Stimulated activated memory B cell treated with anti-CD40 and anti-IgM and Interleukin-4, amounts not matched to agents 10 μg/mL and 1 μg/mL and 100 μg/mL, for 72 hours (primary cell): ENCODE measurements around the gene KLF18.
"Not testable (repeated sequence)": the region's sequence is repeated elsewhere in the genome, so short reads cannot be mapped to it uniquely, and the experiment has no call there.

ENCODE experiments used
- ATAC-seq: fragments of 150-1000 bp; cut with Tn5 transposase; 2 replicates; pipeline ENCODE4 v1.10.0; 2021
- H3K27ac Mint-ChIP-seq: one replicate; pipeline ENCODE4 v1.8.0; 2022; ENCODE audit warnings: mild to moderate bottlenecking, mixed read lengths
- H3K27me3 Mint-ChIP-seq: one replicate; pipeline ENCODE4 v1.8.0; 2022; ENCODE audit warnings: mixed read lengths
- H3K36me3 Mint-ChIP-seq: one replicate; pipeline ENCODE4 v1.8.0; 2022; ENCODE audit warnings: mixed read lengths
- H3K4me1 Mint-ChIP-seq: one replicate; pipeline ENCODE4 v1.8.0; 2022; ENCODE audit warnings: mixed read lengths
- H3K4me3 Mint-ChIP-seq: one replicate; pipeline ENCODE4 v1.8.0; 2022; ENCODE audit warnings: mild to moderate bottlenecking, moderate library complexity, mixed read lengths
- H3K9me3 Mint-ChIP-seq: one replicate; pipeline ENCODE4 v1.8.0; 2022; ENCODE audit warnings: mixed read lengths

Gene KLF18

GRCh38 chr1:44138239-44138638, 3.2 kb downstream of the KLF18 start:
- peaks cover 34% of the 10 kb centered on the region for H3K27me3 Mint-ChIP-seq
- H3K4me1 Mint-ChIP-seq = no peaks in the 10 kb centered on the region
- ATAC-seq = no peak
- H3K4me3 Mint-ChIP-seq = no peak overlapping the region
- no peaks in the 10 kb centered on the region for H3K36me3 Mint-ChIP-seq
- H3K9me3 Mint-ChIP-seq = peaks cover 3% of the 10 kb centered on the region
- H3K27ac Mint-ChIP-seq = no peak overlapping the region

GRCh38 chr1:44135886-44136285, 5.5 kb downstream of the KLF18 start:
- H3K27me3 Mint-ChIP-seq = peaks cover 52% of the 10 kb centered on the region
- no peak for ATAC-seq
- no peak overlapping the region for H3K27ac Mint-ChIP-seq
- no peaks in the 10 kb centered on the region for H3K4me1 Mint-ChIP-seq
- no peaks in the 10 kb centered on the region for H3K36me3 Mint-ChIP-seq
- H3K4me3 Mint-ChIP-seq = no peak overlapping the region
- H3K9me3 Mint-ChIP-seq = no peaks in the 10 kb centered on the region

GRCh38 chr1:44134071-44134920, 7.1 kb downstream of the KLF18 start:
- no peak for ATAC-seq
- Mint-ChIP-seq H3K36me3 (no peaks in the 10 kb centered on the region), H3K27ac (no peak overlapping the region), H3K4me1 (no peaks in the 10 kb centered on the region), H3K27me3 (peaks cover 62% of the 10 kb centered on the region), H3K9me3 (no peaks in the 10 kb centered on the region), H3K4me3 (no peak overlapping the region)

- H3K4me3 Mint-ChIP-seq = no peak overlapping the region
- H3K36me3 Mint-ChIP-seq = no peaks in the 10 kb centered on the region
- peaks cover 67% of the 10 kb centered on the region for H3K27me3 Mint-ChIP-seq
These were observed 10.0 kb downstream of the KLF18 start for GRCh38 chr1:44131411-44131810.

GRCh38 chr1:44129616-44130500, 11.6 kb downstream of the KLF18 start:
- Mint-ChIP-seq H3K4me3 (no peak overlapping the region), H3K27ac (no peak overlapping the region), H3K36me3 (no peaks in the 10 kb centered on the region), H3K9me3 (no peaks in the 10 kb centered on the region), H3K4me1 (no peaks in the 10 kb centered on the region), H3K27me3 (peaks cover 70% of the 10 kb centered on the region)
- ATAC-seq = no peak

More at GRCh38 chr1:44131411-44131810, 10.0 kb downstream of the KLF18 start:
- Mint-ChIP-seq H3K9me3 (no peaks in the 10 kb centered on the region), H3K4me1 (no peaks in the 10 kb centered on the region), H3K27ac (no peak overlapping the region)
- ATAC-seq = no peak

DNA sequence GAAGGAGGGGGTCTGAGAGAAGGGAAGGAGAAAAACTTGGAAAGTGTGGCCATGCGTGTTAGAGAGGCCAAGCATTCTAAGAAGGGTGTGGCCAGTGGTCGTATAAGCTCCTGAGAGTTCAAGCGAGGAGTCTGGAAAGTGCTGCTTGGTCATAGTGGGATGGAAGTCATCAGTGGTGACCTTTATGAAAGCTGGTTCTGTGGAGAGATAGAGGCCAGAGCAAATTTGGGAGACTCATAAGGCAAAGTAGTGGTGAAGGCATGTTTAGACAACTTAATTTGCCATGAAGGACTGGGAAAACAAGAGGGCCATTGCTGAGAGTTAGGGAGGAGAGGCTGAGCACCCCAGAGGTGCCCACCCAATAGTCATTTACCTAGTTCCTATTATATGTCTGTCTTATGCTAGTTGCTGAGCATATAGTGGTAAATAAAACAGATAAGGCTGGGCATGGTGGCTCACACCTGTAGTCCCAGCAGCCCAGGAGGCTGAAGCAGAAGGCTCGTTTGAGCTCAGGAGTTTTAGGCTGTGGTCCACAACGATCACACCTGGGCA, 21.0 kb downstream of the KLF18 start:
- no peak overlapping the region for H3K27ac Mint-ChIP-seq
- no peak for ATAC-seq
- peaks cover 16% of the 10 kb centered on the region for H3K27me3 Mint-ChIP-seq
- no peaks in the 10 kb centered on the region for H3K9me3 Mint-ChIP-seq
- peaks cover 10% of the 10 kb centered on the region for H3K4me1 Mint-ChIP-seq
- H3K36me3 Mint-ChIP-seq = no peaks in the 10 kb centered on the region
- no peak overlapping the region for H3K4me3 Mint-ChIP-seq

- no peak overlapping the region for H3K27ac Mint-ChIP-seq
- peaks cover 10% of the 10 kb centered on the region for H3K4me1 Mint-ChIP-seq
- ATAC-seq = peak; percentile 47
These were observed 21.9 kb downstream of the KLF18 start for GRCh38 chr1:44119525-44119924.

GRCh38 chr1:44118682-44119081, 22.7 kb downstream of the KLF18 start, which contains the start of gene KLF17:
Gene KLF17, plus strand, starts transcription at chr1:44118821. Its CDS starts 87 bp downstream, at chr1:44118908.
- ATAC-seq = no peak
- Mint-ChIP-seq H3K27ac (no peak within 1 kb of the TSS), H3K27me3 (peaks cover 15% of the 10 kb centered on the region), H3K36me3 (no peaks in the 10 kb centered on the region), H3K9me3 (no peaks in the 10 kb centered on the region), H3K4me3 (no peak within 1 kb of the TSS), H3K4me1 (peaks cover 10% of the 10 kb centered on the region)

More at GRCh38 chr1:44119525-44119924, 21.9 kb downstream of the KLF18 start:
- H3K36me3 Mint-ChIP-seq = no peaks in the 10 kb centered on the region
- H3K27me3 Mint-ChIP-seq = peaks cover 16% of the 10 kb centered on the region
- no peak overlapping the region for H3K4me3 Mint-ChIP-seq
- H3K9me3 Mint-ChIP-seq = no peaks in the 10 kb centered on the region

DNA sequence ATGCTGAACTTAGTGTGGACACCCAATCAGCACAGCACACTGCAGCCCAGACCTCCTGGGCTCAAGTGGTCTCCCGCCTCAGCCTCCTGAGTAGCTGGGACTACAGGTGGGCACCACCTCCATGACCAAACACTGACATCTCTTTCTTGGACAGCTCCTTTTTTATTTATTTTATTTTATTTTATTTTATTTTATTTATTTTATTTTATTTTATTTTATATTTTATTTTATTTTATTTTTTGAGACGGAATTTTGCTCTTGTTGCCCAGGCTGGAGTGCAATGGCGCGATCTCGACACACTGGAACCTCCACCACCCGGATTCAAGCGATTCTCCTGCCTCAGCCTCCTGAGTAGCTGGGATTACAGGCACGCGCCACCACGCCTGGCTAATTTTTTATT, 24.2 kb downstream of the KLF18 start:
- H3K4me3 Mint-ChIP-seq, H3K27ac Mint-ChIP-seq, ATAC-seq, H3K9me3 Mint-ChIP-seq, H3K27me3 Mint-ChIP-seq, H3K4me1 Mint-ChIP-seq, H3K36me3 Mint-ChIP-seq: not testable (repeated sequence)

DNA sequence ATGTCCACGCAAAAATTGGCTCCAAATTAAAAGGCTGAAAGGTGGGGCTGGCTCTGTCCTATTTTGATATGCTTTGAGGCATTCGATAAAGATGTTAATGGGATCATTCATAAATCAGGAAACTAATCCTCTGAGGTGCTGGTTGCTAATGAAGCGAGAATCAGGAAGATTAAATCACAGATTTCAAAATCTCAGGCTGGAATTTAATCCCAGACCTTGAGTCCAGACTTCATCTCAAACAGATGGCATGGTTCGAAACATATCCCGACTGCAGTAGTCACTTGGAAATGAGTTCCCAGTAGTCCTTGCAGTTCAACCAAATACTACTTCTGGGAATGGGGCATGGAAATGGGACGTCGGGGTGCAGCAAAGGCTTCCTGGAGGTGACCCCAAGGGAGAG, 27.3 kb downstream of the KLF18 start:
- no peaks in the 10 kb centered on the region for H3K36me3 Mint-ChIP-seq
- H3K27ac Mint-ChIP-seq = no peak overlapping the region
- no peaks in the 10 kb centered on the region for H3K4me1 Mint-ChIP-seq
- ATAC-seq = no peak
- H3K9me3 Mint-ChIP-seq = no peaks in the 10 kb centered on the region
- no peak overlapping the region for H3K4me3 Mint-ChIP-seq
- H3K27me3 Mint-ChIP-seq = peaks cover 8% of the 10 kb centered on the region

DNA sequence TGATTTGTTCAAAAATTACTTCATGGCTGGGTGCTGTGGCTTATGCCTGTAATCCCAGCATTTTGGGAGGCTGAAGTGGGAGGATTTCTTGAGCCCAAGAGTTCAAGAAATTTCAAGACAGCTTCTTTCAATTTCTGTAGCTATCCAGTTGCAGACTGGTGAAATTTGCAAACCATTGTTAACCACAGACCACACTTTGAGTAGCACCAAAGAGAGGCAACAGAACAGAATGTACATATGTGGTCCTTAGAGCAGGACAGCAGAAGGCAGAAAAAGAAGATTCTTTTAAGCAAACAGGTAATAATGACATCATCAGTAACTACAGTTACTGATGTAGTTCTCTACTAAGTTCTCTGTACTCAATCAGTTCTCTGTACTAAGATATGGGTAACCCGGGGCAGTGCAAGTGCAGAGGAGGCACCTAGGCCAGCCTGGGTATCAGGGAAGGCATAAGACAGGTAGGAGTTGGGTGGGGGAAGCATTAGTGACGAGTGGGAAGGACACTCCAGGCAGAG, 28.3 kb downstream of the KLF18 start:
- peaks cover 7% of the 10 kb centered on the region for H3K27me3 Mint-ChIP-seq
- ATAC-seq = no peak
- no peaks in the 10 kb centered on the region for H3K36me3 Mint-ChIP-seq
- no peaks in the 10 kb centered on the region for H3K9me3 Mint-ChIP-seq
- H3K27ac Mint-ChIP-seq = no peak overlapping the region
- H3K4me1 Mint-ChIP-seq = no peaks in the 10 kb centered on the region
- H3K4me3 Mint-ChIP-seq = no peak overlapping the region

- no peak overlapping the region for H3K27ac Mint-ChIP-seq
- ATAC-seq = no peak
- no peak overlapping the region for H3K4me3 Mint-ChIP-seq
- peaks cover under 1% of the 10 kb centered on the region for H3K27me3 Mint-ChIP-seq
- no peaks in the 10 kb centered on the region for H3K9me3 Mint-ChIP-seq
- H3K36me3 Mint-ChIP-seq = no peaks in the 10 kb centered on the region
- H3K4me1 Mint-ChIP-seq = no peaks in the 10 kb centered on the region
These were observed 28.9 kb downstream of the KLF18 start for GRCh38 chr1:44112486-44112885.

DNA sequence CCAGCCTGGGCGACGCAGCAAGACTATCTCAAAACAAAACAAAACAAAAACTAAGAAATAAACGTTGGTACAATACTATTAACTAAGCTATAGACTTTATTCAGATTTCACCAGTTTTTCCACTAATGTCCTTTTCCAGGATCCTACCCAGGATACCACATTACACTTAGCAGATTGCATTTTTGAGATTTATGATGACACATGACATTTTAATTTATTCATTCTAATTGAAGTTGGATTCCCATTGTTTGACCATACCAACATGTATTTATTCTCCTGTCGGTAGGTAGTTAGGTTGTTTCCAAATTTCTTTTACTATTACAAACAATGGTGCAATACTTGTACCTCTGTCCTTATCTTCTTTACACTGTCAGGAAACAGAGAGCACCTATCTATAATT, 29.6 kb downstream of the KLF18 start:
- H3K27me3 Mint-ChIP-seq = peaks cover 2% of the 10 kb centered on the region
- H3K27ac Mint-ChIP-seq = no peak overlapping the region
- no peaks in the 10 kb centered on the region for H3K9me3 Mint-ChIP-seq
- no peaks in the 10 kb centered on the region for H3K4me1 Mint-ChIP-seq
- H3K36me3 Mint-ChIP-seq = no peaks in the 10 kb centered on the region
- H3K4me3 Mint-ChIP-seq = no peak overlapping the region
- no peak for ATAC-seq

GRCh38 chr1:44110916-44111315, 30.5 kb downstream of the KLF18 start:
- Mint-ChIP-seq H3K27ac (no peak overlapping the region), H3K27me3 (peaks cover 11% of the 10 kb centered on the region), H3K4me3 (no peak overlapping the region), H3K36me3 (no peaks in the 10 kb centered on the region), H3K9me3 (no peaks in the 10 kb centered on the region), H3K4me1 (no peaks in the 10 kb centered on the region)
- ATAC-seq = no peak

GRCh38 chr1:44108971-44109370, 32.5 kb downstream of the KLF18 start:
- Mint-ChIP-seq H3K4me1 (no peaks in the 10 kb centered on the region), H3K9me3 (no peaks in the 10 kb centered on the region), H3K27me3 (peaks cover 26% of the 10 kb centered on the region), H3K36me3 (no peaks in the 10 kb centered on the region), H3K4me3 (no peak overlapping the region), H3K27ac (no peak overlapping the region)
- no peak for ATAC-seq
